GM23338 (cell line): ENCODE measurements around the gene KRT3. TPM values are rescaled to one million over a fixed set of nuclear protein-coding genes. Genes with fewer than 3 reads are reported as not detected.
A peak's percentile ranks its signal among the peaks of the same experiment; 100 is the strongest.

Source experiments
- ATAC-seq: fragments of 200-7000 bp; cut with Tn5 transposase; 3 replicates; pipeline ENCODE4 v1.9.1; 2020
- DNase-seq: peaks from one replicate; pipeline ENCODE4 v3.0.0-alpha.2; 2015; ENCODE audit warnings: low spot score
- H2AFZ ChIP-seq: fragments of 200-600 bp; sonication (generic); 2 replicates; pipeline ENCODE4 v1.8.0; 2016; ENCODE audit warnings: antibody characterized with exemption, mild to moderate bottlenecking, moderate library complexity
- H3F3A ChIP-seq: fragments of 200-600 bp; sonication (generic); replicated peaks from 2 replicates; pipeline ENCODE4 v1.8.0; 2017; ENCODE audit warnings: antibody characterized with exemption, mixed run types, low read depth
- H3K27ac ChIP-seq: fragments of 200-600 bp; sonication (generic); 2 replicates; pipeline ENCODE4 v1.6.1; 2016; ENCODE audit warnings: low read depth
- H3K27me3 ChIP-seq: fragments of 200-600 bp; sonication (generic); 2 replicates; pipeline ENCODE4 v1.8.0; 2016; ENCODE audit warnings: mild to moderate bottlenecking, mixed run types, moderate library complexity; ENCODE audit not compliant: insufficient read depth
- H3K36me3 ChIP-seq: fragments of 200-600 bp; sonication (generic); 2 replicates; pipeline ENCODE4 v1.8.0; 2016; ENCODE audit warnings: mild to moderate bottlenecking; ENCODE audit not compliant: insufficient read depth
- H3K4me1 ChIP-seq: fragments of 200-600 bp; sonication (generic); 2 replicates; pipeline ENCODE4 v1.8.0; 2016; ENCODE audit warnings: mild to moderate bottlenecking, moderate library complexity; ENCODE audit not compliant: insufficient read depth
- H3K4me2 ChIP-seq: fragments of 200-600 bp; sonication (generic); 2 replicates; pipeline ENCODE4 v1.7.1; 2017; ENCODE audit warnings: mixed run types
- H3K4me3 ChIP-seq: fragments of 200-600 bp; sonication (generic); 2 replicates; pipeline ENCODE4 v1.6.1; 2016; ENCODE audit warnings: mixed run types
- H3K79me2 ChIP-seq: fragments of 200-600 bp; sonication (generic); replicated peaks from 2 replicates; pipeline ENCODE4 v1.8.0; 2017; ENCODE audit warnings: mild to moderate bottlenecking; ENCODE audit not compliant: insufficient read depth
- H3K9me2 ChIP-seq: fragments of 200-600 bp; sonication (generic); 2 replicates; pipeline ENCODE4 v1.8.0; 2017; ENCODE audit not compliant: insufficient read depth
- H4K20me1 ChIP-seq: fragments of 200-600 bp; sonication (generic); replicated peaks from 2 replicates; pipeline ENCODE4 v1.8.0; 2017; ENCODE audit warnings: mild to moderate bottlenecking; ENCODE audit not compliant: insufficient read depth
- H3K27ac Mint-ChIP-seq: 2 replicates; pipeline ENCODE4 v1.8.0; 2020; ENCODE audit warnings: inconsistent platforms, mild to moderate bottlenecking, moderate library complexity, mixed read lengths
- H3K27me3 Mint-ChIP-seq: 3 replicates; pipeline ENCODE4 v1.8.0; 2022; ENCODE audit warnings: low read depth, mild to moderate bottlenecking, moderate library complexity, mixed read lengths, inconsistent platforms; ENCODE audit not compliant: insufficient read depth, poor library complexity
- H3K36me3 Mint-ChIP-seq: 3 replicates; pipeline ENCODE4 v1.8.0; 2021; ENCODE audit warnings: low read depth, mild to moderate bottlenecking, inconsistent platforms, moderate library complexity, mixed read lengths
- H3K4me1 Mint-ChIP-seq: 3 replicates; pipeline ENCODE4 v1.8.0; 2020; ENCODE audit warnings: mild to moderate bottlenecking, inconsistent platforms, mixed read lengths
- H3K4me3 Mint-ChIP-seq: 3 replicates; pipeline ENCODE4 v1.8.0; 2021; ENCODE audit warnings: moderate library complexity, mild to moderate bottlenecking, inconsistent platforms, mixed read lengths
- H3K9me3 Mint-ChIP-seq: 3 replicates; pipeline ENCODE4 v1.8.0; 2020; ENCODE audit warnings: moderate library complexity, mild to moderate bottlenecking, inconsistent platforms, mixed read lengths
- CREB1 ChIP-seq: fragments of 250-450 bp; sonication (Bioruptor Pico); IDR thresholded peaks from 2 replicates; pipeline ENCODE4 v1.5.0; 2020; ENCODE audit warnings: low read depth, mild to moderate bottlenecking, moderate library complexity
- EZH2phosphoT487 ChIP-seq: fragments of 200-600 bp; sonication (generic); IDR thresholded peaks from one replicate; pipeline ENCODE4 v1.8.1; 2018; ENCODE audit warnings: antibody characterized with exemption; ENCODE audit not compliant: unreplicated experiment
- NANOG ChIP-seq: IDR thresholded peaks from 2 replicates; pipeline ENCODE4 v1.6.1; 2016; ENCODE audit warnings: antibody characterized with exemption, borderline replicate concordance
- POLR2AphosphoS5 ChIP-seq: IDR thresholded peaks from 2 replicates; pipeline ENCODE4 v1.6.1; 2016; ENCODE audit warnings: antibody characterized with exemption, low read depth
- ZNF114 ChIP-seq: fragments of 250-450 bp; sonication (Bioruptor Pico); IDR thresholded peaks from 2 replicates; pipeline ENCODE4 v1.5.0; 2020; ENCODE audit warnings: mild to moderate bottlenecking, moderate library complexity
- polyA plus RNA-seq: library from polyadenylated mRNA; unstranded; fragments of >200 nt; fragmentation: Nextera tagmentation; extraction: Ambion mirVana; gene quantifications from 2 replicates; pipeline ENCODE4 v1.2.1, GENCODE V29; 2016
- total RNA-seq: library from RNA; depleted of rRNA; stranded (reverse); fragments of >200 nt; shearing (Covaris generic); gene quantifications from 2 replicates; pipeline ENCODE4 v1.2.3, GENCODE V29; 2014
- TF ChIP-seq, protein P1 (sequence below): fragments of 250-450 bp; sonication (Bioruptor Pico); IDR thresholded peaks from 2 replicates; pipeline ENCODE4 v1.5.0; 2020; ENCODE audit warnings: mild to moderate bottlenecking, moderate library complexity
- TF ChIP-seq, protein P2 (sequence below), 2 experiments: fragments of 200-600 bp in 1 of 2; sonication (generic) in 1 of 2; conservative IDR thresholded peaks; 2 replicates each; pipeline versions ENCODE4 v1.5.1 to v1.6.1; 2016 to 2017; ENCODE audit warnings: antibody characterized with exemption in 2 of 2, low read depth in 2 of 2, mild to moderate bottlenecking in 2 of 2, moderate library complexity in 1 of 2

Gene KRT3
- total and polyA plus RNA-seq, 2 experiments from 2014 or later: not detected

DNA sequence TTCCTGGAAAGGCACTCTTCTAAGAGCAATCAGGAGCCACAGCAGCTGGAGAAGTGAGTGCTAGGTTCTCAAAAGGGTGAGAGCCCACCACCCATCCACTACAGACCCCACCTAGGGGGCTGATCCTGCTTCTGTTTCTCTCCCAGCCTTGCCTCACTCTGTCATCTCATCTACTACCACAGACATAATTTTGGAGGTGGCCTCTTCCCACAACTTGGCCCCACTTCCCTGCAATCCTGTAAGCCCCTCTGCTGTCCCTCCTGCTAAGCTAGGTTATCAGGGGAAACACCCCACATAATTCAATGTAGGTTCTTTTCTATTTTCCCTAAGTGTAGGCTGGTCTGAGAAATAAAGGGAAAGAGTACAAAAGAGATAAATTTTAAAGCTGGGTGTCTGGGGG lies 35.3 kb downstream of the KRT3 start (continued):
- TF ChIP-seq POLR2AphosphoS5 (no peak), NANOG (no peak), CREB1 (CRISPR knock-in tag) (no peak)

DNA sequence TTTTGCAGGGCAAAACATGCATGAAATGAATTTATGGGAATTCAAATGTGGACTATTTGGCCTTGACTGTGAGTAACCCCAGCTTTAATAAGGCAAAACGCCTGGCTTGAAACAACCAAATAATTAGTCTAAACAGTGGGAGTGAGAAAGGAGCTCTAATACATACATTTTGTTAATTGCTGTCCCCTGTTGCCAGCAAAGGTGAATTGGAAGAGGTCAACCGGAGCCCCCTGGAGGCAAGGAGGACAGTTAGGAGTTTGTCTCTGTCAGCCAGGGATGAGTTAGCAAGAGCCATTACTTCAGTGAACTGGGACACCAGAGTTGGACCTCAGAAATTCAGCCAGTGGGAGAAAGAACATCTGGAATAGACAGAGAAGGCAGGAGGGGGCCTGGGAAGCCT lies 36.2 kb downstream of the KRT3 start:
- no peaks in the 10 kb centered on the region for H3K4me1 ChIP-seq
- H3K4me1 Mint-ChIP-seq: no peaks in the 10 kb centered on the region
- no peaks in the 10 kb centered on the region for H3F3A ChIP-seq
- no peaks in the 10 kb centered on the region for H4K20me1 ChIP-seq
- 0 out of 2 replicates have a peak, but pooled peaks cover 5% of the 10 kb centered on the region for H3K9me2 ChIP-seq
- no peaks in the 10 kb centered on the region; the same call in 1 of the 2 replicates for H3K36me3 ChIP-seq
- H3K9me3 Mint-ChIP-seq: peaks cover 31% of the 10 kb centered on the region
- no peak overlapping the region for H3K4me3 Mint-ChIP-seq
- H3K4me3 ChIP-seq: no peak overlapping the region
- no peaks in the 10 kb centered on the region for H3K79me2 ChIP-seq
- H2AFZ ChIP-seq: no peak overlapping the region
- no peak for TF ChIP-seq POLR2AphosphoS5
- TF ChIP-seq, protein P1, sequence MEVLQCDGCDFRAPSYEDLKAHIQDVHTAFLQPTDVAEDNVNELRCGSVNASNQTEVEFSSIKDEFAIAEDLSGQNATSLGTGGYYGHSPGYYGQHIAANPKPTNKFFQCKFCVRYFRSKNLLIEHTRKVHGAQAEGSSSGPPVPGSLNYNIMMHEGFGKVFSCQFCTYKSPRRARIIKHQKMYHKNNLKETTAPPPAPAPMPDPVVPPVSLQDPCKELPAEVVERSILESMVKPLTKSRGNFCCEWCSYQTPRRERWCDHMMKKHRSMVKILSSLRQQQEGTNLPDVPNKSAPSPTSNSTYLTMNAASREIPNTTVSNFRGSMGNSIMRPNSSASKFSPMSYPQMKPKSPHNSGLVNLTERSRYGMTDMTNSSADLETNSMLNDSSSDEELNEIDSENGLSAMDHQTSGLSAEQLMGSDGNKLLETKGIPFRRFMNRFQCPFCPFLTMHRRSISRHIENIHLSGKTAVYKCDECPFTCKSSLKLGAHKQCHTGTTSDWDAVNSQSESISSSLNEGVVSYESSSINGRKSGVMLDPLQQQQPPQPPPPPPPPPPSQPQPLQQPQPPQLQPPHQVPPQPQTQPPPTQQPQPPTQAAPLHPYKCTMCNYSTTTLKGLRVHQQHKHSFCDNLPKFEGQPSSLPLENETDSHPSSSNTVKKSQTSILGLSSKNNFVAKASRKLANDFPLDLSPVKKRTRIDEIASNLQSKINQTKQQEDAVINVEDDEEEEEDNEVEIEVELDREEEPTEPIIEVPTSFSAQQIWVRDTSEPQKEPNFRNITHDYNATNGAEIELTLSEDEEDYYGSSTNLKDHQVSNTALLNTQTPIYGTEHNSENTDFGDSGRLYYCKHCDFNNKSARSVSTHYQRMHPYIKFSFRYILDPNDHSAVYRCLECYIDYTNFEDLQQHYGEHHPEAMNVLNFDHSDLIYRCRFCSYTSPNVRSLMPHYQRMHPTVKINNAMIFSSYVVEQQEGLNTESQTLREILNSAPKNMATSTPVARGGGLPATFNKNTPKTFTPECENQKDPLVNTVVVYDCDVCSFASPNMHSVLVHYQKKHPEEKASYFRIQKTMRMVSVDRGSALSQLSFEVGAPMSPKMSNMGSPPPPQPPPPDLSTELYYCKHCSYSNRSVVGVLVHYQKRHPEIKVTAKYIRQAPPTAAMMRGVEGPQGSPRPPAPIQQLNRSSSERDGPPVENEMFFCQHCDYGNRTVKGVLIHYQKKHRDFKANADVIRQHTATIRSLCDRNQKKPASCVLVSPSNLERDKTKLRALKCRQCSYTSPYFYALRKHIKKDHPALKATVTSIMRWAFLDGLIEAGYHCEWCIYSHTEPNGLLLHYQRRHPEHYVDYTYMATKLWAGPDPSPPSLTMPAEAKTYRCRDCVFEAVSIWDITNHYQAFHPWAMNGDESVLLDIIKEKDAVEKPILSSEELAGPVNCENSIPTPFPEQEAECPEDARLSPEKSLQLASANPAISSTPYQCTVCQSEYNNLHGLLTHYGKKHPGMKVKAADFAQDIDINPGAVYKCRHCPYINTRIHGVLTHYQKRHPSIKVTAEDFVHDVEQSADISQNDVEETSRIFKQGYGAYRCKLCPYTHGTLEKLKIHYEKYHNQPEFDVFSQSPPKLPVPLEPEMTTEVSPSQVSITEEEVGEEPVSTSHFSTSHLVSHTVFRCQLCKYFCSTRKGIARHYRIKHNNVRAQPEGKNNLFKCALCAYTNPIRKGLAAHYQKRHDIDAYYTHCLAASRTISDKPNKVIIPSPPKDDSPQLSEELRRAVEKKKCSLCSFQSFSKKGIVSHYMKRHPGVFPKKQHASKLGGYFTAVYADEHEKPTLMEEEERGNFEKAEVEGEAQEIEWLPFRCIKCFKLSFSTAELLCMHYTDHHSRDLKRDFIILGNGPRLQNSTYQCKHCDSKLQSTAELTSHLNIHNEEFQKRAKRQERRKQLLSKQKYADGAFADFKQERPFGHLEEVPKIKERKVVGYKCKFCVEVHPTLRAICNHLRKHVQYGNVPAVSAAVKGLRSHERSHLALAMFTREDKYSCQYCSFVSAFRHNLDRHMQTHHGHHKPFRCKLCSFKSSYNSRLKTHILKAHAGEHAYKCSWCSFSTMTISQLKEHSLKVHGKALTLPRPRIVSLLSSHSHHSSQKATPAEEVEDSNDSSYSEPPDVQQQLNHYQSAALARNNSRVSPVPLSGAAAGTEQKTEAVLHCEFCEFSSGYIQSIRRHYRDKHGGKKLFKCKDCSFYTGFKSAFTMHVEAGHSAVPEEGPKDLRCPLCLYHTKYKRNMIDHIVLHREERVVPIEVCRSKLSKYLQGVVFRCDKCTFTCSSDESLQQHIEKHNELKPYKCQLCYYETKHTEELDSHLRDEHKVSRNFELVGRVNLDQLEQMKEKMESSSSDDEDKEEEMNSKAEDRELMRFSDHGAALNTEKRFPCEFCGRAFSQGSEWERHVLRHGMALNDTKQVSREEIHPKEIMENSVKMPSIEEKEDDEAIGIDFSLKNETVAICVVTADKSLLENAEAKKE (CRISPR knock-in tag): no peak
- TF ChIP-seq, protein P2, sequence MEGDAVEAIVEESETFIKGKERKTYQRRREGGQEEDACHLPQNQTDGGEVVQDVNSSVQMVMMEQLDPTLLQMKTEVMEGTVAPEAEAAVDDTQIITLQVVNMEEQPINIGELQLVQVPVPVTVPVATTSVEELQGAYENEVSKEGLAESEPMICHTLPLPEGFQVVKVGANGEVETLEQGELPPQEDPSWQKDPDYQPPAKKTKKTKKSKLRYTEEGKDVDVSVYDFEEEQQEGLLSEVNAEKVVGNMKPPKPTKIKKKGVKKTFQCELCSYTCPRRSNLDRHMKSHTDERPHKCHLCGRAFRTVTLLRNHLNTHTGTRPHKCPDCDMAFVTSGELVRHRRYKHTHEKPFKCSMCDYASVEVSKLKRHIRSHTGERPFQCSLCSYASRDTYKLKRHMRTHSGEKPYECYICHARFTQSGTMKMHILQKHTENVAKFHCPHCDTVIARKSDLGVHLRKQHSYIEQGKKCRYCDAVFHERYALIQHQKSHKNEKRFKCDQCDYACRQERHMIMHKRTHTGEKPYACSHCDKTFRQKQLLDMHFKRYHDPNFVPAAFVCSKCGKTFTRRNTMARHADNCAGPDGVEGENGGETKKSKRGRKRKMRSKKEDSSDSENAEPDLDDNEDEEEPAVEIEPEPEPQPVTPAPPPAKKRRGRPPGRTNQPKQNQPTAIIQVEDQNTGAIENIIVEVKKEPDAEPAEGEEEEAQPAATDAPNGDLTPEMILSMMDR (conservative IDR thresholded peaks at IDR 0.05; ENCODE audit: low read depth in 2 of 2): peak in 1 of 2 experiments; percentile 51; a peak in 2 of 4 replicates
- TF ChIP-seq ZNF114 (CRISPR knock-in tag): no peak
- TF ChIP-seq EZH2phosphoT487: no peak
- peaks cover 9% of the 10 kb centered on the region for H3K27me3 Mint-ChIP-seq
- H3K27me3 ChIP-seq: no peaks in the 10 kb centered on the region
- peaks cover 5% of the 10 kb centered on the region for H3K36me3 Mint-ChIP-seq
- no peak overlapping the region for H3K4me2 ChIP-seq
- ATAC-seq (no peak), DNase-seq (peak; percentile 16)
- no peak overlapping the region for H3K27ac ChIP-seq
- no peak overlapping the region for H3K27ac Mint-ChIP-seq
